K562 (cell line): ENCODE results near the gene RPS19. TPM values are rescaled to one million over a fixed set of nuclear protein-coding genes. Genes with fewer than 3 reads are reported as not detected.
A peak's percentile ranks its signal among the peaks of the same experiment; 100 is the strongest.

ENCODE experiments used
- ATAC-seq: fragments of 200-7000 bp; cut with Tn5 transposase; 3 replicates; pipeline ENCODE4 v1.9.1; 2020; ENCODE audit warnings: moderate library complexity
- BruUV-seq: library from RNA; stranded (reverse); fragments of 400-500 nt; replicated peaks from 2 replicates; lab custom pipeline; 2021; lab: Mats Ljungman, UMichigan
- CTCF ChIA-PET: fragments of 300-600 bp; formaldehyde crosslinking; extraction: SDS; loops from one replicate; lab custom pipeline; 2021; ENCODE audit warnings: low intra/inter-chr PET ratio; lab: Yijun Ruan, JAX
- POLR2A ChIA-PET: fragments of 300-600, 350-650 bp; sonication (Branson Sonifier 250); formaldehyde crosslinking; extraction: SDS; loops from one replicate; lab custom pipeline; 2021; ENCODE audit warnings: antibody characterized with exemption, inconsistent platforms; lab: Yijun Ruan, JAX
- DNase-seq, 4 experiments: peaks; one replicate each; pipeline versions ENCODE4 v3.0.0 to v3.0.0-alpha.2; 2011 to 2018; ENCODE audit warnings: low spot score in 3 of 4, mixed read lengths in 3 of 4; ENCODE audit errors: extremely low read depth in 1 of 4
- FAIRE-seq: peaks from 2 replicates; lab custom pipeline; 2011; peaks lifted over from hg19 to GRCh38; lab: Jason Lieb, UNC
- H2AFZ ChIP-seq: 2 replicates; pipeline ENCODE4 v1.6.0; 2011; ENCODE audit warnings: low read depth, low read length, control low read depth, inconsistent platforms
- H3K27ac ChIP-seq: fragments of 200-600 bp; 3 replicates; pipeline ENCODE4 v1.8.0; 2011; ENCODE audit warnings: low read depth, mild to moderate bottlenecking, control low read depth, inconsistent platforms, low read length, moderate library complexity, mixed read lengths; ENCODE audit errors: extremely low read depth
- H3K27me3 ChIP-seq, 2 experiments: fragments of 300-600 bp in 1 of 2; 2 replicates in 1 of 2; 3 replicates in 1 of 2; pipeline versions ENCODE4 v1.6.0 to v1.8.0; 2011; ENCODE audit warnings: inconsistent platforms in 2 of 2, low read length in 2 of 2, mild to moderate bottlenecking in 1 of 2, mixed read lengths in 1 of 2, moderate library complexity in 1 of 2; ENCODE audit not compliant: control insufficient read depth in 2 of 2, insufficient read depth in 2 of 2
- H3K36me3 ChIP-seq: fragments of 300-600 bp; 3 replicates; pipeline ENCODE4 v1.8.0; 2011; ENCODE audit warnings: mild to moderate bottlenecking, low read length, inconsistent platforms; ENCODE audit not compliant: control insufficient read depth, insufficient read depth
- H3K4me1 ChIP-seq, 2 experiments: fragments of 200-600 bp in 1 of 2; replicated peaks in 1 of 2; 2 replicates in 1 of 2; 3 replicates in 1 of 2; pipeline versions ENCODE4 v1.5.1 to v1.8.0; 2011; ENCODE audit warnings: inconsistent platforms in 2 of 2, low read length in 2 of 2, mild to moderate bottlenecking in 1 of 2, mixed read lengths in 1 of 2, moderate library complexity in 1 of 2; ENCODE audit not compliant: control insufficient read depth in 2 of 2, insufficient read depth in 2 of 2
- H3K4me2 ChIP-seq: 2 replicates; pipeline ENCODE4 v1.6.1; 2011; ENCODE audit warnings: low read length, control low read depth, inconsistent platforms, mixed read lengths; ENCODE audit not compliant: insufficient read depth
- H3K4me3 ChIP-seq: fragments of 200-600 bp; sonication (generic), shearing (Covaris generic); 2 replicates; pipeline ENCODE4 v1.5.1; 2016; ENCODE audit warnings: control low read depth, inconsistent platforms
- H3K79me2 ChIP-seq: fragments of 200-600 bp; 3 replicates; pipeline ENCODE4 v1.8.0; 2011; ENCODE audit warnings: low read length, inconsistent platforms; ENCODE audit not compliant: control insufficient read depth, insufficient read depth
- H3K9ac ChIP-seq, 2 experiments: 2 replicates each; pipeline versions ENCODE4 v1.6.0 to v1.6.1; 2011; ENCODE audit warnings: low read depth in 2 of 2, low read length in 2 of 2, control low read depth in 1 of 2, inconsistent platforms in 1 of 2, mild to moderate bottlenecking in 1 of 2, mixed read lengths in 1 of 2; ENCODE audit not compliant: insufficient read depth in 1 of 2
- H3K9me1 ChIP-seq: one replicate; pipeline ENCODE4 v1.6.0; 2011; ENCODE audit warnings: inconsistent platforms, mild to moderate bottlenecking, low read length, moderate library complexity; ENCODE audit not compliant: control insufficient read depth, insufficient read depth
- H3K9me3 ChIP-seq: replicated peaks from 2 replicates; pipeline ENCODE4 v1.5.1; 2011; ENCODE audit warnings: low read depth, low read length, inconsistent platforms; ENCODE audit not compliant: control insufficient read depth, insufficient read depth
- H4K20me1 ChIP-seq: replicated peaks from 2 replicates; pipeline ENCODE4 v1.6.1; 2011; ENCODE audit warnings: low read length, inconsistent platforms, mixed read lengths; ENCODE audit not compliant: control insufficient read depth, insufficient read depth
- CBX2 ChIP-seq: fragments of 200-600 bp; sonication (generic); IDR thresholded peaks from one replicate; pipeline ENCODE4 v1.6.1; 2012; ENCODE audit warnings: mild to moderate bottlenecking, low read length, inconsistent platforms; ENCODE audit not compliant: insufficient read depth, poor library complexity, severe bottlenecking
- CHD1 ChIP-seq: fragments of 200-600 bp; sonication (generic); IDR thresholded peaks from one replicate; pipeline ENCODE4 v1.6.1; 2012; ENCODE audit warnings: mild to moderate bottlenecking, moderate library complexity, low read length, inconsistent platforms
- L3MBTL2 ChIP-seq: fragments of 450-650 bp; IDR thresholded peaks from 2 replicates; pipeline ENCODE4 v1.6.1; 2016; ENCODE audit warnings: mild to moderate bottlenecking, moderate library complexity
- MAZ ChIP-seq, 2 experiments: fragments of 450-650 bp in 1 of 2; sonication (generic) in 1 of 2; formaldehyde crosslinking; IDR thresholded peaks in 1 of 2; conservative IDR thresholded peaks in 1 of 2; 2 replicates each; pipeline versions ENCODE4 v1.4.0 to v1.5.0; 2020; ENCODE audit warnings: mild to moderate bottlenecking in 1 of 2, missing genetic modification reagents in 1 of 2
- NFIC ChIP-seq: fragments of 450-650 bp; IDR thresholded peaks from 2 replicates; pipeline ENCODE4 v1.6.1; 2017; ENCODE audit warnings: mild to moderate bottlenecking, inconsistent platforms
- POLR2AphosphoS5 ChIP-seq: IDR thresholded peaks from 2 replicates; pipeline ENCODE4 v1.6.1; 2011; ENCODE audit warnings: mild to moderate bottlenecking, low read depth, low read length, moderate library complexity; ENCODE audit not compliant: control insufficient read depth, insufficient read depth
- PTBP1 ChIP-seq: fragments of 200-400 bp; formaldehyde crosslinking; IDR thresholded peaks from 2 replicates; pipeline ENCODE4 v1.6.1; 2017; ENCODE audit warnings: low read depth, low read length
- PTRF ChIP-seq: fragments of 450-650 bp; IDR thresholded peaks from 2 replicates; pipeline ENCODE4 v1.6.1; 2016; ENCODE audit warnings: mild to moderate bottlenecking, missing genetic modification characterization, missing compliant biosample characterization
- STAT5B ChIP-seq: fragments of 250-450 bp; sonication (Bioruptor Pico); IDR thresholded peaks from 2 replicates; pipeline ENCODE4 v1.8.0; 2021; ENCODE audit warnings: mild to moderate bottlenecking, inconsistent platforms
- TOE1 ChIP-seq, 2 experiments: fragments of 450-650 bp in 1 of 2; sonication (generic) in 1 of 2; formaldehyde crosslinking in 1 of 2; IDR thresholded peaks; 2 replicates each; pipeline versions ENCODE4 v1.7.1 to v1.8.0; 2016 to 2022; ENCODE audit warnings: borderline replicate concordance in 2 of 2, mild to moderate bottlenecking in 2 of 2, antibody characterized with exemption in 1 of 2, inconsistent platforms in 1 of 2, low read depth in 1 of 2, missing genetic modification reagents in 1 of 2, moderate library complexity in 1 of 2
- XRCC5 ChIP-seq: fragments of 200-400 bp; formaldehyde crosslinking; IDR thresholded peaks from 2 replicates; pipeline ENCODE4 v1.6.1; 2017; ENCODE audit warnings: low read depth, mild to moderate bottlenecking, low read length
- ZNF551 ChIP-seq: fragments of 250-450 bp; sonication (Bioruptor Pico); IDR thresholded peaks from 2 replicates; pipeline ENCODE4 v1.5.0; 2021; ENCODE audit warnings: mild to moderate bottlenecking, moderate library complexity
- WGBS: fragments of 100-300 bp; shearing (Covaris generic); methylation state at CpG from one replicate; pipeline ENCODE4 v1.1.6; 2016; ENCODE audit warnings: low coverage, mixed read lengths; ENCODE audit not compliant: insufficient coverage; ENCODE audit errors: missing lambda C conversion rate; 5-methylcytosine and 5-hydroxymethylcytosine counted together
- in situ Hi-C: fragments of 300-500 bp; cut with MboI; formaldehyde crosslinking; loops from 4 replicates; pipeline ENCODE4 v1.15.0; 2018; ENCODE audit warnings: inconsistent platforms, mixed read lengths
- intact Hi-C: fragments of 100-400 bp; cut with micrococcal nuclease; formaldehyde crosslinking; loops from 2 replicates; pipeline ENCODE4 v1.14.2; 2022
- polyA plus RNA-seq, 8 experiments: library from polyadenylated mRNA; depleted of rRNA in 4 of 8; stranded (reverse) in 5 of 8; unstranded in 3 of 8; fragments of >200 nt; fragmentation: Nextera tagmentation in 2 of 8; fragmentation: Illumina TruSeq in 1 of 8; extraction: Ambion mirVana in 2 of 8; extraction: Trizol in 1 of 8; gene quantifications; 2 replicates each; pipeline versions ENCODE4 v1.2.1 to v1.2.3, GENCODE V29; 2011 to 2014; ENCODE audit warnings: inconsistent platforms in 1 of 8, missing spikeins in 1 of 8
- total RNA-seq, 7 experiments: library from RNA; depleted of rRNA in 6 of 7; stranded (reverse); fragments of >200 nt in 6 of 7; fragmentation: Illumina TruSeq in 2 of 7; extraction: Trizol in 2 of 7; gene quantifications; 2 replicates each; pipeline versions ENCODE4 v1.2.1 to v1.2.3, GENCODE V29; 2011 to 2021; ENCODE audit warnings: low replicate concordance in 1 of 7
- TF ChIP-seq, protein P1 (sequence below): sonication (generic); formaldehyde crosslinking; IDR thresholded peaks from 2 replicates; pipeline ENCODE4 v1.9.0; 2022; ENCODE audit warnings: mild to moderate bottlenecking, missing genetic modification reagents
- TF ChIP-seq, protein P2 (sequence below): sonication (generic); formaldehyde crosslinking; IDR thresholded peaks from 2 replicates; pipeline ENCODE4 v1.5.0; 2020; ENCODE audit warnings: missing genetic modification reagents
- TF ChIP-seq, protein P3 (sequence below): sonication (generic); formaldehyde crosslinking; IDR thresholded peaks from 2 replicates; pipeline ENCODE4 v1.8.1; 2023; ENCODE audit warnings: mild to moderate bottlenecking, missing genetic modification reagents
- TF ChIP-seq, protein P4 (sequence below), 2 experiments: IDR thresholded peaks; 2 replicates each; pipeline ENCODE4 v1.6.1; 2011; ENCODE audit warnings: borderline replicate concordance in 1 of 2, control low read depth in 1 of 2, low read depth in 1 of 2, low read length in 1 of 2, mild to moderate bottlenecking in 1 of 2, mixed read lengths in 1 of 2, moderate library complexity in 1 of 2; ENCODE audit not compliant: insufficient read depth in 1 of 2, insufficient read length in 1 of 2, poor library complexity in 1 of 2, severe bottlenecking in 1 of 2; ENCODE audit errors: extremely low read depth in 1 of 2

RPS19 gene
- total and polyA plus RNA-seq, 9 of the 15 experiments (the other 6 are each of a cell fraction or from before 2014, with no cell fraction given): 1,964 to 3,408 (median 2,747) TPM

DNA sequence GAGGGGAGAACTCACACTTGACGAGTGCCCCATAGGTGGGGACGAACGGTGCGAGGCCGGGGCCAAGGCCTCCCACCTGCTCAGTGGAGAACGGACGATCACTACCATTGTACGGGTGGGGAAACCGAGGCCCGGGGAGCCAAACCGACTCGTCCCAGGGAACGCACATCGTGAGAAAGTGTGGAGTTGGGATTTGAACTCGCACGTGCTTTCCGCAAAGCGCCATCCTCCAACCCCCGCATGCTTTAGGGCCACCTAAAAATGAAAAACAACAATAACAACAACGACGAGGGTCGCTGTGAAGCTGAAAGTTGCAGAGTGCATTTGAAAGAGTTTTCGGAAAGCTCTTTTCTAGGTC lies 23.4 kb downstream of the RPS19 start:
- Histone ChIP-seq H2AFZ (peak overlapping the region; percentile 77), H3K79me2 (peaks cover 40% of the 10 kb centered on the region), H3K36me3 (peaks cover 20% of the 10 kb centered on the region; the same call in 1 of the 3 replicates), H3K9me1 (no peaks in the 10 kb centered on the region), H3K4me1 (peaks cover 25 to 68% of the 10 kb centered on the region in 2 experiments; a peak in 4 of 5 replicates), H3K27ac (peak overlapping the region; percentile 78), H4K20me1 (0 out of 2 replicates have a peak, but pooled peaks cover 7% of the 10 kb centered on the region), H3K4me2 (peak overlapping the region; percentile 89), H3K4me3 (peak overlapping the region; percentile 70), H3K9ac (peak overlapping the region; percentile 76 to 95), H3K9me3 (no peaks in the 10 kb centered on the region), H3K27me3 (no peaks in the 10 kb centered on the region)
- CTCF ChIA-PET: no interaction called here
- WGBS: under 1% methylated on average over 21 of the region's 23 CpGs
- TSS peak; percentile 42 for BruUV-seq
- POLR2A ChIA-PET: interaction anchor here (0.8 kb wide), 1 partner anchor 10 kb away, joined by 5 read pairs; no protein-coding TSS in a partner anchor
- no peak for ATAC-seq
- FAIRE-seq: no peak
- in situ Hi-C loops: no loop called here
- DNase-seq: no peak
- intact Hi-C loops: no loop called here
- TF ChIP-seq CBX2 (no peak), STAT5B (CRISPR knock-in tag) (no peak), ZNF551 (CRISPR knock-in tag) (no peak), NFIC (no peak), XRCC5 (0 out of 2 replicates have a peak, but pooled peaks have one; percentile 20), POLR2AphosphoS5 (no peak), L3MBTL2 (peak; percentile 72), PTBP1 (0 out of 2 replicates have a peak, but pooled peaks have one; percentile 48), PTRF (no peak), MAZ (CRISPR knock-in tag; conservative IDR thresholded peaks at IDR 0.05 in 1 of 2, IDR thresholded peaks at IDR 0.05 in 1 of 2) (no peak), CHD1 (peak; percentile 53), TOE1 (IDR thresholded peaks at IDR 0.05; ENCODE audit: borderline replicate concordance) (no peak), TOE1 (CRISPR knock-in tag; IDR thresholded peaks at IDR 0.05; ENCODE audit: borderline replicate concordance, low read depth) (0 out of 2 replicates have a peak, but pooled peaks have one; percentile 49)
- TF ChIP-seq, protein P1, sequence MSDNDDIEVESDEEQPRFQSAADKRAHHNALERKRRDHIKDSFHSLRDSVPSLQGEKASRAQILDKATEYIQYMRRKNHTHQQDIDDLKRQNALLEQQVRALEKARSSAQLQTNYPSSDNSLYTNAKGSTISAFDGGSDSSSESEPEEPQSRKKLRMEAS (CRISPR knock-in tag): peak; percentile 80
- TF ChIP-seq, protein P2, sequence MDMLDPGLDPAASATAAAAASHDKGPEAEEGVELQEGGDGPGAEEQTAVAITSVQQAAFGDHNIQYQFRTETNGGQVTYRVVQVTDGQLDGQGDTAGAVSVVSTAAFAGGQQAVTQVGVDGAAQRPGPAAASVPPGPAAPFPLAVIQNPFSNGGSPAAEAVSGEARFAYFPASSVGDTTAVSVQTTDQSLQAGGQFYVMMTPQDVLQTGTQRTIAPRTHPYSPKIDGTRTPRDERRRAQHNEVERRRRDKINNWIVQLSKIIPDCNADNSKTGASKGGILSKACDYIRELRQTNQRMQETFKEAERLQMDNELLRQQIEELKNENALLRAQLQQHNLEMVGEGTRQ (CRISPR knock-in tag): no peak
- TF ChIP-seq, protein P3, sequence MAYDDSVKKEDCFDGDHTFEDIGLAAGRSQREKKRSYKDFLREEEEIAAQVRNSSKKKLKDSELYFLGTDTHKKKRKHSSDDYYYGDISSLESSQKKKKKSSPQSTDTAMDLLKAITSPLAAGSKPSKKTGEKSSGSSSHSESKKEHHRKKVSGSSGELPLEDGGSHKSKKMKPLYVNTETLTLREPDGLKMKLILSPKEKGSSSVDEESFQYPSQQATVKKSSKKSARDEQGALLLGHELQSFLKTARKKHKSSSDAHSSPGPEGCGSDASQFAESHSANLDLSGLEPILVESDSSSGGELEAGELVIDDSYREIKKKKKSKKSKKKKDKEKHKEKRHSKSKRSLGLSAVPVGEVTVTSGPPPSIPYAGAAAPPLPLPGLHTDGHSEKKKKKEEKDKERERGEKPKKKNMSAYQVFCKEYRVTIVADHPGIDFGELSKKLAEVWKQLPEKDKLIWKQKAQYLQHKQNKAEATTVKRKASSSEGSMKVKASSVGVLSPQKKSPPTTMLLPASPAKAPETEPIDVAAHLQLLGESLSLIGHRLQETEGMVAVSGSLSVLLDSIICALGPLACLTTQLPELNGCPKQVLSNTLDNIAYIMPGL (CRISPR knock-in tag): 0 out of 2 replicates have a peak, but pooled peaks have one; percentile 57
- TF ChIP-seq, protein P4, sequence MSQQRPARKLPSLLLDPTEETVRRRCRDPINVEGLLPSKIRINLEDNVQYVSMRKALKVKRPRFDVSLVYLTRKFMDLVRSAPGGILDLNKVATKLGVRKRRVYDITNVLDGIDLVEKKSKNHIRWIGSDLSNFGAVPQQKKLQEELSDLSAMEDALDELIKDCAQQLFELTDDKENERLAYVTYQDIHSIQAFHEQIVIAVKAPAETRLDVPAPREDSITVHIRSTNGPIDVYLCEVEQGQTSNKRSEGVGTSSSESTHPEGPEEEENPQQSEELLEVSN (IDR thresholded peaks at IDR 0.05; ENCODE audit: borderline replicate concordance in 1 of 2, extremely low read depth in 1 of 2, insufficient read depth in 1 of 2, insufficient read length in 1 of 2, low read depth in 1 of 2, low read length in 1 of 2, poor library complexity in 1 of 2, severe bottlenecking in 1 of 2): peak in 1 of 2 experiments; percentile 70
